ENCODE data around the gene NUCKS1.

Gene NUCKS1

DNA sequence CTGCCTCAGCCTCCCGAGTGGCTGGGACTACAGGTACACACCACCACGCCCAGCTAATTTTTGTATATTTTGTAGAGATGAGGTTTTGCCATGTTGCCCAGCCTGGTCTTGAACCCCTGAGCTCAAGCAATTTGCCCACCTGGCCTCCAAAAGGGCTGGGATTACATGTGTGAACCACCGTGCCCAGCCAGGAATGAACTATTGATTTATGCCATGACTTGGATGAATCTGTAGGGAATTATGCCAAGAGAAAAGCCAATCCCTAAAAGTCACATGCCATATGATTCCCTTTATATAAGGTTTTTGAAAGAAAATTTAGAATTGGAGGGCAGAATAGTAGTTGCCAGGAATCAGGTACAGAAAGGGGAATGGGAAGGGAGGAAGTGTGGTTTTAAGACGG is 50.6 kb downstream of the NUCKS1 start:
- no peak for DNase-seq (ENCODE audit: low read depth)

- DNase-seq (ENCODE audit: low read depth), result no peak
These were observed 51.1 kb downstream of the NUCKS1 start for GRCh38 chr1:205698921-205699320.

GRCh38 chr1:205693421-205693991 is 56.5 kb downstream of the NUCKS1 start:
- DNase-seq (ENCODE audit: low read depth), result no peak

GRCh38 chr1:205692423-205692822 is 57.6 kb downstream of the NUCKS1 start:
- DNase-seq (ENCODE audit: low read depth), result no peak

GRCh38 chr1:205690122-205690756 is 59.7 kb downstream of the NUCKS1 start:
- DNase-seq (ENCODE audit: low read depth), result no peak

DNA sequence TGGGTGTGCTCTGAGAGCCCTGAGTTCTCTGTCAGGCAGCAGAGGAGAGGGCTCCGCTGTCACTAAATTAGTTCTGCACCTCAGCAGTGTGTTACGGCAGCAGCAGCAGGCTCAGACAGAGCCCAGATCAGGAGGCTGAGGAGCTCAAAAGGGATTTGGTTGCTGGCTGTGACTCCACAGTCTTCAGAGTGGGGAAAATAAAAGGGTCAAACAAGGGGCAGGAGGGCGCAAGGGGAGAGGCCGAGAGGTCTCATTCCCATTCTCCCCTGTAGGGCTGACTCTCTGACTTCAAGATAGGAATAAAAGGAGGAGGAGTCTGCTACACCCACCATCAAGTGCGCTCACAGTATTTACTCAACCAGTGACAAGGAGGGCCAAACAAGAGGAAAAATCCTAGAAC is 60.5 kb downstream of the NUCKS1 start:
- no peak for DNase-seq (ENCODE audit: low read depth)

GRCh38 chr1:205688171-205689080 is 61.6 kb downstream of the NUCKS1 start:
- DNase-seq (ENCODE audit: low read depth), result no peak

DNA sequence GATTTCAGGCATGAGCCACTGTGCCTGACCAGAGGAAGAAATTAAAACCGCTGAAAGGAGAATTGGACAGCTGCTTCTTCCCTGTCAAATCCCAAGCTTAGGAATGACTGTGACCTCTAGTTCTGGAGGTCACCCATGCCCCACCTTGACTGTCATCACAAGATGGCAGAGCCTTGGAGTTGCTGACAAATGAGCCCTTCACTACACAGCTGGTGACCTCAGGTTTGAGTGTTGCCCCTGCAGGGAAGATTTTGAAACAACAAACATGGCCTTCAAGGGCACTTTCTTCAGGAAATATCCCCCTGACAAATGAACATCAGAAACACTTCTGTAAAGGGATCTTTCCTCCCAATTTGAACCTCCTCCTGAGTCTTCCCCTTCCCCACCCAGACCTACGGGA is 62.7 kb downstream of the NUCKS1 start:
- no peak for DNase-seq (ENCODE audit: low read depth)

DNA sequence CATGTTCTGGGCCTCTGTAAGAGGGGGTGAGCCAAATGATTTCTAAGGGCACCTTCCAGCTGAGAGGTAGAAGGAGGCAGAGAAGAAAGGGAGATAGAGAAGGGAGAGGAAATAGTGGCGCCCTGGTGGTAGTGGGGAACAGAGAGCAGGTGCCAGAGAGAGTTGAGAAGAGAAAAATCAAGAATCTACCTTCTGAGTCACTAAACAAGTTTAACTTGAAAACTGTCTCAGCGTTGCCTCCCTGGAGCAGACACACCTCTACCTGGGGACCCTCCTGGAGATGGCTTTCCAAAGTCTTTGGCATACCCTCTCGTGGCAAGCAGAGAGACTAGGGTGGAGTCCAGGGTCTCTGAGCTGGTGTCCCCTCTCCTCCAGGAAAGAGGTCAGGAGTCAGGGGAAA is 68.6 kb downstream of the NUCKS1 start:
- no peak for DNase-seq (ENCODE audit: low read depth)

DNA sequence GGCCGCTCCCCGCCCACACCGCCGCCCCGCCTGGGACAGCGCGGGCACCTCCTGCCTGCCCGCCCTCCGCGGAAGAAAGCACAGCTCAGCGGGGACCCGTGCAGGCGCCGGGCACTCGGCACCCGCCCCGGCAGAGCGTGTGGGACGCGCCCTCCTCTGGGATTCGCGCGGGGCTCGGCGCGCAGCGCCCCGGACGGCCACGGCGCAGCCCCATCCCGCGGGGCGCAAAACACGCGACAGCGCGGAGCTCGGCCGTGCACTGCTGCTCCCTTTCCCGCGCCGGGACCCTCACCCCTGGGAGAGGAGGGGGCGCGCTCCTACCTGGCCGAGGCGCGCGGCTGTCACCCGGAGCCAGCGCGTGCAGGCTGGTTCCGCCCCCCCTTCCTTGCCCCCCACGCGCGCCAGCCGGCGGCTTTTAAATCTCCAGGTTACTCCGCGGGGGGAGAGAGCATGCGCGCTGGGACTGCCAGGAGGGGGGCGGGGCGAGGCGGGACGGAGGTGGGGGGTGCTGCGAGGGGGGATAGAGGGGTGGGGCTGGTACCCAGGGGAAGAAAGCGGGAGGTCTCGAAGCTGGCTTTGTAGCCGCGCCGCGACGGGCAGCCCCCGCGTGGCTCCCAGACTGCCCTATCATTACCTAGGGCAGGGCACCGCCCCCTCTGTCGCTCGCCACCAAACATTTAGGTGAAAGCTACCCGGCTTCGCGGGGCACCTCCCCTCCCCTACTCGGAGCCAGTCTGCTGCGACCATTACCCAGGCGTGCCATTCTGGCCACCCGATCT is 69.7 kb downstream of the NUCKS1 start, which contains the start of gene SLC45A3:
SLC45A3 (minus strand) TSS at position 437 of the 779 bp plus-strand sequence. CDS start 15,853 bp downstream, outside the sequence.
- peak; percentile 44 for DNase-seq (ENCODE audit: low read depth)

DNA sequence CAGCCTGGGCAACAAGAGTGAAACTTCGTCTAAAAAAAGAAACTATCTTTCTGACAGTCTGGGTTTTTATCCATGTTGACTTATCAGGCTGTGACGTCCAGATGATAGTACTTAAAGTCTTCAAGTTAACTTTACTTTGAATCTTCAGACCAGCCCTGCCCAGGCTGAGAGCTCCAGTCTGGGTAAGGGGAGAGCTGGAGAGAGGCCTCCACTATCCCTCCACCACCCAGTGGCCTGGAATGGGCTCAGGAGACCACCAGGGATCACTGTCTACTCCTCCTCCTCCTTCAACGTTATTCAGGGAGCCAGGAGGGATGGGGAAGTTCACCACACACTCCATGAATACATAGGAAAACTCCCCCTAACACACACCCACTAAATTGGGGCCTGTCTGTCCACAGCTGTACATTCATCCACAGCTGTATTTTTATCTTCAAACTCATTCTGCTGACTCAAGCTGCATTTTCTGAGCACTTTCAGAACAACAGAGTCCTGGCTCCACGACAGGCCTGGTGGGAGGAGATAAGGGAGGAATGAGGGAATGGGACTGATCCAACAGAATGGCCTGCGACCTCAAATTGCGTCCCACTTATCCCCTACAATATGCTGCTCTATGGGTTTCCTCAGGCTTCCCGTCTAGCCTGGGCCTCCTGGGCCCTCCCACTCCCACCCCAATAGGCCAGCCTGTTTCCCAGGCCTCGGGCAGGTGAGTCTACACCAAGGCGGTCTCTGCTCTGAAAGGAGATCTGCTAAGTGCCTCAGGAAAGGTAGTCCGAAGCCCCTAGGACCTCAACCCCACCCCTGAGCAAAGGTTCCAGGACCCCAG is 71.5 kb downstream of the NUCKS1 start:
- no peak for DNase-seq (ENCODE audit: low read depth)

- DNase-seq (ENCODE audit: low read depth), result no peak
These were observed 72.8 kb downstream of the NUCKS1 start for GRCh38 chr1:205677167-205677566.

- DNase-seq (ENCODE audit: low read depth), result no peak
These were observed 73.4 kb downstream of the NUCKS1 start for GRCh38 chr1:205676597-205676996.

DNA sequence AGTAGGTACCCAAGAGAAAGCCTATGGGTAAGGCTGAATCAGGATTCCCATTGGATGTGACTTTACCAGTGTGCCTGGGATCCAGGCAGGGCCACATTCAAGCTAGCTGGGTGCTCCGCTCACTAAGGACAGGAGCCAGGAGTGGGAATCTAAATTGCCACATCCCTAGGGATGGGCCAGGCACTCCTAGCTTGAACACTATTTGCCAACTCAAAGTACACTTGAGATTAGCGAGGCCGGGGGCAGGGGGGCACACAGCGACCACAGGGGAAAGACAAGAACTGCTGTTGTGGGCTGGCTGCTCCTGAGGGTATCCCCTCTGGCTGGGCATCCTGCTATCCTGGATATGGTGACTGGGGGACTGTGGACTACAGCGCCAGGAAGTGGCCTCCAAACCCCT is 74.0 kb downstream of the NUCKS1 start:
- DNase-seq (ENCODE audit: low read depth), result no peak

GRCh38 chr1:205675247-205675646 is 74.7 kb downstream of the NUCKS1 start:
- DNase-seq (ENCODE audit: low read depth), result no peak

GRCh38 chr1:205672970-205673369 is 77.0 kb downstream of the NUCKS1 start:
- DNase-seq (ENCODE audit: low read depth), result no peak

DNA sequence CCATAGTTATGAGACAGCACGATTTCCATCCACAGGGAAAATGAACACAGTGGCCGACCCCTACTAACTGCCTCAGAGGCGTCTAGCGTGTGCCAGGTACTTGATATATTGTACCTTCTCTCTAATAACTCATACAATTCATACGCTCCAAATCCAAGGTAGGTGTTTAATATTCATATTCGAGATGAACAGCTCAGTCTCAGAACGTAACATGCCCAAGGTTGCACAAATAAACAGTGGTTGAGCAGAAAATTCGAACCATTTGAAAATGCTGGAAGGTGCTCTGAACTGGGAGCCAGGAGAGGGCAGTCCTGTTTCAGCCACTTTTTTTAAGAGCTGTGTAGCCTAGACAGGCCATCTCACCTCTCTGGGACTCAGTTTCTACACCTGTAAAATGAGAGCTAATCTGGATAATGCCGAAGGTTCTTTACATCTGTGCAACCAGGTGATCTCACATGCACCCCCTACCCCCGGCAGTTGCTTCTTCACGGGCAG is 77.5 kb downstream of the NUCKS1 start:
- no peak for DNase-seq (ENCODE audit: low read depth)

- no peak for DNase-seq (ENCODE audit: low read depth)
These were observed 79.2 kb downstream of the NUCKS1 start for GRCh38 chr1:205670611-205671430.

DNA sequence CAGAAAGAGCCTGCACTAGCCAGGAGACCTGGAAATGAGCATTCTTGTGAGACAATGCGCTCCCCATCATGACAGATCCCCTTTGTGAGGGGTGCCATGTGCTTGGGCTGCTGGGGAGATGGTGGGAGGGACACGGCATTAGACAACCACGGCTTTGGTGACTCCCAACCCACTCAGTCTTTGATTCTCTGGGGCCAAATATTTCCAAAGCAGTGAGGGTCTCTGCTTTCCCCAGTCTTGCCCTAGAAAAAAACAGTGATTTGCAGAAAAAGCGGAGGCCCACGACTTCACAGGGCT is 79.9 kb downstream of the NUCKS1 start:
- DNase-seq (ENCODE audit: low read depth), result no peak

- peak; percentile 35 for DNase-seq (ENCODE audit: low read depth)
These were observed 80.4 kb downstream of the NUCKS1 start for GRCh38 chr1:205669341-205670149.

Measured in ELR (cell line).